IMR-90 (cell line): ENCODE results near the gene USH2A. TPM values are rescaled to one million over a fixed set of nuclear protein-coding genes. Genes with fewer than 3 reads are reported as not detected.

Experiments
- ATAC-seq: fragments of 200-7000 bp; cut with Tn5 transposase; 2 replicates; pipeline ENCODE4 v1.9.1; 2020; ENCODE audit warnings: low read depth, mild to moderate bottlenecking, moderate library complexity
- BruUV-seq: library from RNA; stranded (reverse); fragments of 400-500 nt; replicated peaks from 2 replicates; lab custom pipeline; 2021; lab: Mats Ljungman, UMichigan
- CTCF ChIA-PET: fragments of 300-600 bp; formaldehyde crosslinking; extraction: SDS; loops from one replicate; lab custom pipeline; 2021; ENCODE audit warnings: antibody characterized with exemption; lab: Yijun Ruan, JAX
- POLR2A ChIA-PET: fragments of 300-600 bp; sonication (Branson Sonifier 250); formaldehyde crosslinking; loops from one replicate; lab custom pipeline; 2022; ENCODE audit warnings: antibody characterized with exemption; ENCODE audit not compliant: unreplicated experiment; lab: Charles Lee
- DNase-seq: peaks from one replicate; pipeline ENCODE4 v3.0.0; 2013
- H2AFZ ChIP-seq: replicated peaks from 2 replicates; pipeline ENCODE3; 2013; ENCODE audit warnings: low read length, mild to moderate bottlenecking; ENCODE audit not compliant: poor library complexity
- H2AK5ac ChIP-seq: 2 replicates; pipeline ENCODE4 v1.6.1; 2013; ENCODE audit warnings: low read depth, low read length, inconsistent platforms
- H2AK9ac ChIP-seq: replicated peaks from 2 replicates; pipeline ENCODE3; 2013; ENCODE audit warnings: mild to moderate bottlenecking, low read depth, low read length, moderate library complexity; ENCODE audit not compliant: poor library complexity
- H2BK120ac ChIP-seq: 2 replicates; pipeline ENCODE4 v1.6.1; 2013; ENCODE audit warnings: low read depth, low read length, inconsistent platforms
- H2BK15ac ChIP-seq: 3 replicates; pipeline ENCODE4 v1.6.1; 2013; ENCODE audit warnings: low read depth, low read length, inconsistent platforms
- H2BK20ac ChIP-seq: 2 replicates; pipeline ENCODE4 v1.6.1; 2013; ENCODE audit warnings: low read depth, mild to moderate bottlenecking, inconsistent platforms, low read length, moderate library complexity
- H2BK5ac ChIP-seq: 2 replicates; pipeline ENCODE4 v1.6.1; 2013; ENCODE audit warnings: mild to moderate bottlenecking, low read depth, low read length, inconsistent platforms; ENCODE audit not compliant: poor library complexity, severe bottlenecking
- H3K14ac ChIP-seq: replicated peaks from 2 replicates; pipeline ENCODE4 v1.6.1; 2013; ENCODE audit warnings: low read depth, low read length, inconsistent platforms
- H3K18ac ChIP-seq: 2 replicates; pipeline ENCODE4 v1.6.1; 2013; ENCODE audit warnings: low read depth, low read length, control low read depth
- H3K23ac ChIP-seq: 2 replicates; pipeline ENCODE4 v1.6.1; 2013; ENCODE audit warnings: low read depth, low read length, inconsistent platforms
- H3K27ac ChIP-seq: 2 replicates; pipeline ENCODE4 v1.5.1; 2013; ENCODE audit warnings: mild to moderate bottlenecking, control low read depth, low read length; ENCODE audit not compliant: insufficient read depth
- H3K27me3 ChIP-seq: 2 replicates; pipeline ENCODE4 v1.6.1; 2013; ENCODE audit warnings: low read length; ENCODE audit not compliant: control insufficient read depth, insufficient read depth
- H3K36me3 ChIP-seq: 2 replicates; pipeline ENCODE4 v1.6.1; 2013; ENCODE audit warnings: low read length, mixed read lengths; ENCODE audit not compliant: control insufficient read depth, insufficient read depth
- H3K4ac ChIP-seq: 2 replicates; pipeline ENCODE4 v1.6.1; 2013; ENCODE audit warnings: low read depth, low read length, inconsistent platforms
- H3K4me1 ChIP-seq: 2 replicates; pipeline ENCODE4 v1.6.1; 2013; ENCODE audit warnings: low read length, mixed read lengths; ENCODE audit not compliant: control insufficient read depth, insufficient read depth
- H3K4me2 ChIP-seq: 2 replicates; pipeline ENCODE4 v1.6.1; 2013; ENCODE audit warnings: low read depth, mild to moderate bottlenecking, control low read depth, low read length, moderate library complexity
- H3K4me3 ChIP-seq: 2 replicates; pipeline ENCODE4 v1.5.1; 2013; ENCODE audit warnings: low read depth, mild to moderate bottlenecking, control low read depth, low read length, moderate library complexity; ENCODE audit not compliant: insufficient read depth
- H3K56ac ChIP-seq: 2 replicates; pipeline ENCODE4 v1.6.1; 2013; ENCODE audit warnings: low read length, inconsistent platforms; ENCODE audit not compliant: insufficient read depth; ENCODE audit errors: extremely low read depth
- H3K79me1 ChIP-seq, 2 experiments: 2 replicates each; pipeline ENCODE4 v1.6.1; 2013; ENCODE audit warnings: low read length in 2 of 2, inconsistent platforms in 1 of 2, low read depth in 1 of 2
- H3K9ac ChIP-seq: 2 replicates; pipeline ENCODE4 v1.6.1; 2013; ENCODE audit warnings: low read depth, low read length, control low read depth
- H3K9me1 ChIP-seq: 2 replicates; pipeline ENCODE4 v1.6.1; 2013; ENCODE audit warnings: low read length, inconsistent platforms; ENCODE audit not compliant: insufficient read depth
- H3K9me3 ChIP-seq: 2 replicates; pipeline ENCODE4 v1.6.1; 2013; ENCODE audit warnings: low read length; ENCODE audit not compliant: control insufficient read depth, insufficient read depth
- H4K20me1 ChIP-seq: 2 replicates; pipeline ENCODE4 v1.6.1; 2013; ENCODE audit warnings: low read length, inconsistent platforms; ENCODE audit not compliant: insufficient read depth
- H4K5ac ChIP-seq: 2 replicates; pipeline ENCODE4 v1.6.1; 2013; ENCODE audit warnings: mild to moderate bottlenecking, low read depth, low read length, control low read depth
- H4K8ac ChIP-seq, 2 experiments: 2 replicates each; pipeline ENCODE4 v1.6.1; 2013; ENCODE audit warnings: low read depth in 2 of 2, low read length in 2 of 2, control low read depth in 1 of 2, inconsistent platforms in 1 of 2
- H4K91ac ChIP-seq: 2 replicates; pipeline ENCODE4 v1.6.1; 2013; ENCODE audit warnings: low read depth, low read length, inconsistent platforms; ENCODE audit not compliant: insufficient read depth
- BHLHE40 ChIP-seq: fragments of 150-350 bp; IDR thresholded peaks from 2 replicates; pipeline ENCODE4 v1.6.1; 2016; ENCODE audit warnings: mild to moderate bottlenecking, low read depth, low read length
- CEBPB ChIP-seq: IDR thresholded peaks from 2 replicates; pipeline ENCODE4 v1.6.1; 2012; ENCODE audit warnings: low read depth, low read length, improper control_type of control experiment
- CHD1 ChIP-seq: IDR thresholded peaks from 2 replicates; pipeline ENCODE4 v1.6.1; 2012; ENCODE audit warnings: low read depth, low read length, improper control_type of control experiment
- CTCF ChIP-seq: conservative IDR thresholded peaks from 2 replicates; pipeline ENCODE4 v1.5.1; 2012; ENCODE audit warnings: mild to moderate bottlenecking, low read depth, low read length, improper control_type of control experiment
- ELK1 ChIP-seq: fragments of 150-350 bp; IDR thresholded peaks from 2 replicates; pipeline ENCODE4 v1.6.1; 2016; ENCODE audit warnings: low read depth, mild to moderate bottlenecking, low read length, moderate library complexity, borderline replicate concordance
- FOS ChIP-seq: fragments of 150-350 bp; IDR thresholded peaks from 2 replicates; pipeline ENCODE4 v1.6.1; 2016; ENCODE audit warnings: low read depth, low read length
- MAFK ChIP-seq: IDR thresholded peaks from 2 replicates; pipeline ENCODE4 v1.6.1; 2012; ENCODE audit warnings: low read depth, low read length, improper control_type of control experiment
- MAZ ChIP-seq: IDR thresholded peaks from 2 replicates; pipeline ENCODE4 v1.6.1; 2012; ENCODE audit warnings: low read depth, mild to moderate bottlenecking, low read length, improper control_type of control experiment, moderate library complexity, borderline replicate concordance
- MXI1 ChIP-seq: IDR thresholded peaks from 2 replicates; pipeline ENCODE4 v1.6.1; 2012; ENCODE audit warnings: low read depth, mild to moderate bottlenecking, low read length, moderate library complexity, borderline replicate concordance
- NFE2L2 ChIP-seq: fragments of 150-350 bp; IDR thresholded peaks from 2 replicates; pipeline ENCODE4 v1.6.1; 2016; ENCODE audit warnings: low read depth, mild to moderate bottlenecking, low read length
- POLR2A ChIP-seq: IDR thresholded peaks from 2 replicates; pipeline ENCODE4 v1.6.1; 2012; ENCODE audit warnings: mild to moderate bottlenecking, low read depth, low read length
- RAD21 ChIP-seq: IDR thresholded peaks from 2 replicates; pipeline ENCODE4 v1.6.1; 2012; ENCODE audit warnings: low read length, improper control_type of control experiment
- RCOR1 ChIP-seq: IDR thresholded peaks from 2 replicates; pipeline ENCODE4 v1.6.1; 2012; ENCODE audit warnings: mild to moderate bottlenecking, low read length, improper control_type of control experiment; ENCODE audit not compliant: insufficient replicate concordance
- RFX5 ChIP-seq: IDR thresholded peaks from 2 replicates; pipeline ENCODE4 v1.8.0; 2012; ENCODE audit warnings: low read depth, mild to moderate bottlenecking, low read length, moderate library complexity
- SMC3 ChIP-seq: fragments of 150-350 bp; IDR thresholded peaks from 2 replicates; pipeline ENCODE4 v1.6.1; 2016; ENCODE audit warnings: low read depth, mild to moderate bottlenecking, antibody characterized with exemption, low read length, moderate library complexity
- USF2 ChIP-seq: fragments of 150-350 bp; IDR thresholded peaks from 2 replicates; pipeline ENCODE4 v1.6.1; 2017; ENCODE audit warnings: mild to moderate bottlenecking, antibody characterized with exemption, low read length, low read depth
- WGBS, 2 experiments: methylation state at CpG; one replicate each; pipeline versions ENCODE4 v1.1.5 to v1.1.7; 2013; ENCODE audit warnings: missing lambda C conversion rate in 2 of 2; ENCODE audit not compliant: insufficient read length in 1 of 2; ENCODE audit errors: extremely low coverage in 2 of 2; 5-methylcytosine and 5-hydroxymethylcytosine counted together
- dilution Hi-C: fragments of 300-500 bp; cut with HindIII; formaldehyde crosslinking; loops from one replicate; pipeline ENCODE4 v1.14.3; 2018; ENCODE audit warnings: low sequenced_read_pairs; ENCODE audit not compliant: unreplicated experiment
- in situ Hi-C: fragments of 300-500 bp; cut with MboI; formaldehyde crosslinking; loops from 3 replicates; pipeline ENCODE4 v1.14.3; 2019; ENCODE audit warnings: low sequenced_read_pairs, inconsistent platforms, mixed read lengths
- intact Hi-C: fragments of 100-400 bp; cut with micrococcal nuclease; formaldehyde crosslinking; loops from 2 replicates; pipeline ENCODE4 v1.10.0; 2022
- polyA plus RNA-seq, 3 experiments: library from polyadenylated mRNA; depleted of rRNA; stranded (reverse); fragments of >200 nt; gene quantifications; 2 replicates each; pipeline ENCODE4 v1.2.3, GENCODE V29; 2012; ENCODE audit warnings: low replicate concordance in 1 of 3
- total RNA-seq: library from RNA; depleted of rRNA; stranded (reverse); fragments of >200 nt; gene quantifications from 2 replicates; pipeline ENCODE4 v1.2.3, GENCODE V29; 2012

USH2A gene
- total and polyA plus RNA-seq, 2 of the 4 experiments (the other 2 are of a cell fraction) = under 0.01 to 0.02 TPM

GRCh38 chr1:216193839-216194443, 229.3 kb downstream of the USH2A start:
- Histone ChIP-seq H2AFZ (no peak overlapping the region), H4K8ac (no peak overlapping the region), H3K79me1 (no peaks in the 10 kb centered on the region), H3K23ac (no peak overlapping the region), H4K91ac (no peak overlapping the region), H3K4me3 (no peak overlapping the region), H3K4me1 (no peaks in the 10 kb centered on the region), H3K56ac (no peak overlapping the region), H3K9me3 (no peaks in the 10 kb centered on the region), H2BK15ac (no peak overlapping the region), H2AK9ac (no peak overlapping the region), H3K18ac (no peak overlapping the region), H3K27me3 (no peaks in the 10 kb centered on the region), H3K4ac (no peak overlapping the region), H3K27ac (no peak overlapping the region), H2AK5ac (no peak overlapping the region), H3K9me1 (no peaks in the 10 kb centered on the region), H3K36me3 (no peaks in the 10 kb centered on the region), H2BK120ac (no peak overlapping the region), H2BK20ac (no peak overlapping the region), H3K9ac (no peak overlapping the region), H4K20me1 (no peaks in the 10 kb centered on the region), H3K14ac (no peak overlapping the region), H4K5ac (no peak overlapping the region), H2BK5ac (no peak overlapping the region), H3K4me2 (no peak overlapping the region)
- BruUV-seq = no TSS peak
- intact Hi-C loops (no loop called here), in situ Hi-C loops (no loop called here), dilution Hi-C loops (no loop called here)
- no peak for TF ChIP-seq NFE2L2
- TF ChIP-seq SMC3 = peak; percentile 15; the same call in 1 of the 2 replicates
- TF ChIP-seq POLR2A = no peak
- TF ChIP-seq MXI1 = no peak
- TF ChIP-seq ELK1 = no peak
- TF ChIP-seq BHLHE40 = no peak
- TF ChIP-seq RFX5 = no peak
- TF ChIP-seq MAFK = no peak
- no peak for TF ChIP-seq FOS
- no peak for TF ChIP-seq CHD1
- TF ChIP-seq CTCF = 0 out of 2 replicates have a peak, but pooled peaks have one; percentile 25
- no peak; the same call in 1 of the 2 replicates for TF ChIP-seq RAD21
- TF ChIP-seq RCOR1 = no peak
- TF ChIP-seq MAZ = no peak
- peak; percentile 61 for TF ChIP-seq CEBPB
- TF ChIP-seq USF2 = no peak
- POLR2A ChIA-PET = no interaction called here
- WGBS, 2 experiments = 90% methylated on average over 2 of the region's 7 CpGs; no CpG with 5 or more reads in 1 of the 2 experiments
- ATAC-seq (no peak), DNase-seq (no peak)
- CTCF ChIA-PET = interaction anchor here (1.0 kb wide), 1 partner anchor 10 kb away, joined by 3 read pairs; no protein-coding TSS in a partner anchor
